ENCODE results near the gene TEKT1. TPM values are rescaled to one million over a fixed set of nuclear protein-coding genes. Genes with fewer than 3 reads are reported as not detected.
A peak's percentile ranks its signal among the peaks of the same experiment; 100 is the strongest.
"Not testable (repeated sequence)": the region's sequence is repeated elsewhere in the genome, so short reads cannot be mapped to it uniquely, and the experiment has no call there.

Gene TEKT1
- not detected for total RNA-seq
- long read RNA-seq = 0 reads

DNA sequence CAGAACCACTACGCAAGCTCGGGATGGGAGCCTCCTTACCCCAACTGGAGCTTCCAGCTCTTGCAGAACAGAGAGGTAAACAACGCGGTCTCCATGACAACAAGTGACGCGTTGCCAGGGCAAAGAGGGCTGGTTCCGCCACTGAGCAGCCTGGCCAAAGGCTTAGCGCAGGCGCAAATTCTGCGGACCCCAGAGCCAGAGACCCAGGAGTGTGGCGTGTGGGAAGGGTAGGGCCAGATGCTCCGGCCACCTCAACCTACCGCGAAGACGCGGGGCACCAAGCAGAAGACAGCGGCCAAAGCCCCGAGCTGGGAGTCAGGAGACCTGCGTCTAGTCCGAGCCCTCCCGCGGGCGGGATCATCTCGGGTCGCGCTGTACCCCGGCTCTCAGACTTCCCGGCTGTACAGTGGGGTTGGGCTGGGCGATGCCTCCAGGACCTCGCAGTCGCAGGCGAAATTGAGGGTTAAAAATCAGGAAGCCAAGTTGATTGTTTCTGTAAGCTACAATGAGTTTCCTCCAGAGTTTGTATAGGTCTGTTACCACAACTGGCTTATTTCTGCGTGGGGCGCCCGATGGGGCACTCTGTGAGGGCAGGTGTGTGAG is at the start of gene TEKT1:
Gene TEKT1, minus strand, starts transcription at position 69 of the 603 bp plus-strand sequence. CDS start 1,353 bp downstream, outside the sequence.
- ATAC-seq = peak; percentile 59
- intact Hi-C loops (cut with DNase I, micrococcal nuclease) = loop anchor here in 1 of 2 donors (10.0 kb wide), 1 partner anchor 157 kb away; no protein-coding TSS in a partner anchor
- peak; percentile 60 to 68 for DNase-seq

DNA sequence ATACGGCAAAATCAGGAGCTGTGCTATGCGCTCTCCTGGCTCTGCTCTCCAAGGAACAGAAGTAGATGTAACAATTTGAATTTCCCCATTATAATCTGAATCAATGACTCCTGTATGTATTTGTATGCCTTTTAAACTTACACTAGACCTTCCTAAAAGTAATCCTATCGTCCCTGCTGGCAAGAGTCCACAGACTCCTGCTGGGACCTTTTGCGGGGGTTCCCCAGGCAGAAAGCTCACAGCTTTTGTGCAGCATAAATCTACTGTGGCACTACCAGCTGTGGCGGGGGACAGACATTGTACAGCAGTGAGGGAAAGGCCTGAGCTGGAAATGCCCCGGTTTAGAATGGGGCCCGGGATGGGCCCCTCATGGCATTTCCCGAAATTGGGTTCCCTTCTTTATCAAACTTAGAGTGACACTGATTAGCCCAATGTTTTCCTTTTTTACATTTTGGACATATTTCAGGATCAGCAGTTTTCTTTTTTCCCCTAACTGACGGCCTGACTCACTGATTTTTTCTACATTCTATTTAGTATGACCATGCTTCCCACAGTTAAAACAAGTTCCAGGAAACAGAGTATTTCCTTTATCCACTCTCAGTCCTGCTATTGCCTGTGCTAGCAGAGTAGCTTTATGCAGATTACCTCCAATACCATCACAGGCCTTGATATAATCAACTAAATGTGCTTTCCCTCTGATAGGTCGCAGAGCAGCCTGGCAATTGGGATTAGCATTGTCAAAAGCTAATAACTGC is 47.9 kb upstream of the TEKT1 start:
- DNase-seq; ATAC-seq; intact Hi-C loops (cut with DNase I, micrococcal nuclease): not testable (repeated sequence)

DNA sequence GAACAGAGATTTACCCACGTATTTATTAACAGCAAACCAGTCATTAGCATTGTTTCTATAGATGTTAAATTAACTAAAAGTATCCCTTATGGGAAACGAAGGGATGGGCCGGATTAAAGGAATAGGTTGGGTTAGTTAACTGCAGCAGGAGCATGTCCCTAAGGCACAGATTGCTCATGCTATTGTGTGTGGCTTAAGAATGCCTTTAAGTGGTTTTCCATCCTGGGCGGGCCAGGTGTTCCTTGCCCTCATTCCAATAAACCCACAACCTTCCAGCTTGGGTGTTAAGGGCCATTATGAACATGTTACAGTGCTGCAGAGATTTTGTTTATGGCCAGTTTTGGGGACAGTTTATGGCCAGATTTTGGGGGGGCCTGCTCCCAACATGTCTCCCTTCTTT is 43.7 kb upstream of the TEKT1 start:
- ATAC-seq; intact Hi-C loops (cut with DNase I, micrococcal nuclease); DNase-seq: not testable (repeated sequence)

DNA sequence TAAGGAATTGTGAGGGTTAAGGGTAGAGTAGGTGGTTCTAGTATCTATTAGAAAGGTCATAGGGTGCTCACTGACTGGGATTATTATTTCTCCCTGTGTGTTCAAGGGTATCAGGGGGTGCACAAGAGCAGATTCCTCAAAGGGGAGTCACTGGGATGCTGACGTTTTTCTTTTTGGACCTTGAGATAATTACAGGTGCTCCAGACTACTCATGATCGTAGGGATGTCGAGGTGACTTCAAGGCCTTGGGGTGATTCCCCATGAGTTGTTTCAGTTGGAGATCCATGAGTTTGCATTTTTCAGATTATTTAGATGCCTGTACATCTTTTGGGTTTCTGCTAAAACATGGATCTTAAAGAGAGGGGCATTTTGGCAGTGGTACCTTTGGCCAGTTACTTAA is 41.4 kb upstream of the TEKT1 start:
- ATAC-seq = no peak
- no peak for DNase-seq

DNA sequence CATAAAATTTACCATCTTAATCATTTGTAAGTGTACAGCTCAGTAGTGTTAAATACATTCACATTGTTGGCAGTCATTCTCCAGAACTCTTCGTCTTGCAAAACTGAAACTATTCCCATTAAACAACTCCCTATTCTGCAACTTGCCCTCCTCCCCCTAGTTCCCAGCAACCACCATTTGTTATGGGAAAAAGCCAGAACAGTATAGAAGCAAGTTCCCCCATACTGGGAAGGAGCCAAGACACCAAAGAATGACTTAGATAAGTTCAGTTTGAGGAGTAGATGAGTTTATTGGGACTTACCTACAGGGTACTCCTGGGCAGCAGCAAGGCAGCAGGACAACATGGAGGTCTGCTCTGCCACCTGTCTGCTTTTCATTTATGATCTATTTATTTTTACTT is 39.3 kb upstream of the TEKT1 start:
- intact Hi-C loops (cut with DNase I, micrococcal nuclease) = no loop called here
- no peak for DNase-seq
- ATAC-seq = no peak

More for the DNA sequence above, 41.4 kb upstream of the TEKT1 start:
- intact Hi-C loops (cut with DNase I, micrococcal nuclease) = no loop called here

DNA sequence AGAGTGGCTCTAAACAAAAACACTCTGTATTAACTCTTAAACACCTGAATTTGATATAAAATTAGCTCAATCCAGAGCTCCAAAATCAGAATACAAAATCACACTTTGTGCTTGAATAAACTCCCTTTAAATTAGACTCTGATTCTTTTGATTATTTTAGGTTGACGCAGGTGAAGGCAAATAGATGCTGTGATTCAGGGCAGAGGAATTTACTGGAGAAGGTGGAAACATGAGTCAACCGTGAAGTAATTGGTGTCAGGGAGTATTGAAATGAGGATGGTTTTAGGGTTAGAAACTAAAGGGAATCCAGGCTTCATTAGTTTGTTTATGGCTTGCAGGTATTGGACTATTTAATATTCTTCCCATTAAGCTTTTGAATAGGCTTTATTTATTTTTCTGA is 37.1 kb upstream of the TEKT1 start:
- DNase-seq (no peak), ATAC-seq (no peak)
- intact Hi-C loops (cut with DNase I, micrococcal nuclease) = no loop called here

DNA sequence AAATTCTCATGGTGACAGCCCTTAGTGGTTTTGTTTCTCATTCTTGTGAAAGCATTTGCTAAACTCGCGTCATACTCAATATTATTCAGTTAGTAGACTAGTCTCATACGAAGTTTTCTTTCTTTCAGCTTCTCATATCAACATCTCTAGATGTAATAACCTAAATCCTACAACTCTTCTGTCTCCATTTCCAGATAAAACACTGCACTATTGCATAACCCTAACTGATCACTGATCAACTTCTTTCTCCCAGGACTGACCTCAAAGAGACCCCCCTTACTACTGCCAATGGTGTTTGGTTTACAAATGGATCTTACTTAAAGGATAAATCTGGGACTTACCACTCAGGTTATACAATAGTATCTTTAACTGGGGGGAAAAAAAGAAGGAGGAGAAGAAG is 36.3 kb upstream of the TEKT1 start:
- intact Hi-C loops (cut with DNase I, micrococcal nuclease) = no loop called here
- ATAC-seq = no peak
- no peak for DNase-seq

DNA sequence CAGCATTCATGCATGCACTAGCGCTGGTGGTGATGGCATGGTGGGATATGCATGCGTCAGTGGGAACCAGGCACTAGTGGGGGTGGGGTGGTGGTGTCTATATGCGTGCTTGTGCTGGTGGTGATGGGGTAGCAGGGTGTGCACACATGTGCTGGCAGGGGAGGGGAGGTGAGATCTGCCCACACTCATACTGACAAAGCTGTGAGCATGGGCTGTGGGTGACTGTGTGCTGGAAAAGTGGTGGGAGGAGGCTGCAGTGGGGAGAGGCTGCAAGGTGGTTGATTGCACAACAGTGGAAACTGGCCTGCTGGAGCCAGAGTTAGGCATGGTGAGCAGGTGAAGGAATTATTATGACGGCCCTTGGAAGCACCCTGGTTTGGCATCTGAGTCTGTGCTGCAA is 31.3 kb upstream of the TEKT1 start:
- DNase-seq = no peak
- intact Hi-C loops (cut with DNase I, micrococcal nuclease) = no loop called here
- ATAC-seq = no peak

DNA sequence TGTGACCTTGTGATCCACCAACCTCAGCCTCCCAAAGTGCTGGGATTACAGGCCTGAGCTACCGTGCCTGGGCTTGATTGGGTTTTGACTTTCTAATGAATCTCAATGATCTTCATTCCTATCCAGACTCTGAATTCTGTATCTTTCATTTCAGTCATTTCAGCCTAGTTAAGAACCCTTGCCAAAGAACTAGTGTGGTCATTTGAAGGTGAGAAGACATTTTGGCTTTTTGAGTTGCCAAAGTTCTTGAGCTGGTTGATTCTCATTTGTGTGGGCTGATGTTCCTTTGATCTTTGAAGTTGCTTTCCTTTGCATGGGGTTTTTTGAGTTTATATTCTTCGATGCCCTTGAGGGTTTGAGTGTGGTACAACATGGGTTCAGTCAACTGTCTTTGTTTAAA is 30.6 kb upstream of the TEKT1 start:
- ATAC-seq (no peak), DNase-seq (no peak)
- intact Hi-C loops (cut with DNase I, micrococcal nuclease) = no loop called here

DNA sequence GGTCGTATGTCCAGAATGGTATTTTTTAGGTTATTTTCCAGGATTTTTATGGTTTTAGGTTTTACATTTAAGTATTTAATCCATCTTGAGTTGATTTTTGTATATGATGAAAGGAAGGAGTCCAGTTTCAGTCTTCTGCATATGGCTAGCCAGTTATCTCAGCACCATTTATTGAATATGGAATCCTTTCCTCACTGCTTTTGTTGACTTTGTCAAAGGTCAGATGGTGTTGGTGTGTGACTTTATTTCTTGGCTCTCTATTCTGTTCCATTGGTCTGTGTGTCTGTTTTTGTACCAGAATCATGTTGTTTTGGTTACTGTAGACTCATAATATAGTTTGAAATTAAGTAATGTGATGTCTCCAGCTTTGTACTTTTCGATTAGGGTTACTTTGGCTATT is 26.4 kb upstream of the TEKT1 start:
- intact Hi-C loops (cut with DNase I, micrococcal nuclease) = no loop called here
- DNase-seq = no peak
- ATAC-seq = no peak

DNA sequence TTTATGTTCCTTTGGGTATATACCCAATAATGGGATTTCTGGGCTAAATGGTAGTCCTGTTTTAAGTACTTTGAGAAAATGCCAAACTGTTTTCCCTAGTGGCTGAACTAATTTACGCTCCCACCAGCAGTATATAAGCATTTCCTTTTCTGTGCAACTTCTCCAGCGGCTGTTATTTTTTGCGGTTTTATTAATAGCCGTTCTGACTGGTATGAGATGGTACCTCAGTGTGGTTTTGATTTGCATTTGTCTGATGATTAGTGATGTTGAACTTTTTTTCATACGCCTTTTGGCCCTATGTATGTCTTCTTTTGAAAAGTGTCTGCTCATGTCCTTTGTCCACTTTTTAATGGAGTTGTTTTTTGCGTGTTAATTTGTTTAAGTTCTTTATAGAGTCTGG is 25.8 kb upstream of the TEKT1 start:
- ATAC-seq = no peak
- intact Hi-C loops (cut with DNase I, micrococcal nuclease) = no loop called here
- no peak for DNase-seq

DNA sequence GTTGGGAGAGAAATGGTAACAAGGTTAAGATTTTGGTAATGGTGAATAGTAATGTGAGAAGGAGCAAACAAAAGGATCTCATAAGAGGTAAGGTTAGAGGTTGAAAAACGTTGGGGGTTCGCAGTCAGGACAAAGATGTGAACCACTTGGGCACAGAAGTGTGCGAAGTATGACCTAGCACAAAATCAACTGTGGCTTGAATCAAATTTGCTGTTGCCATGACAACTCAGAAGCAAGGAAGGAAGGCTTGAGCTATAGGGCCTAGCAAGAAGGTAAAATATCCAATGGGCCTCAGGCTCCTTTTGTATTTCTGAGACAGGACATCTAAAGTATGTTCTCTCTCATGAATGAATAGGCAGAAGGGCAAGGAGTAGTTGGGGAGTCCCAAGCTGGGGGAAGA is 24.5 kb upstream of the TEKT1 start:
- DNase-seq = no peak
- no peak for ATAC-seq

DNA sequence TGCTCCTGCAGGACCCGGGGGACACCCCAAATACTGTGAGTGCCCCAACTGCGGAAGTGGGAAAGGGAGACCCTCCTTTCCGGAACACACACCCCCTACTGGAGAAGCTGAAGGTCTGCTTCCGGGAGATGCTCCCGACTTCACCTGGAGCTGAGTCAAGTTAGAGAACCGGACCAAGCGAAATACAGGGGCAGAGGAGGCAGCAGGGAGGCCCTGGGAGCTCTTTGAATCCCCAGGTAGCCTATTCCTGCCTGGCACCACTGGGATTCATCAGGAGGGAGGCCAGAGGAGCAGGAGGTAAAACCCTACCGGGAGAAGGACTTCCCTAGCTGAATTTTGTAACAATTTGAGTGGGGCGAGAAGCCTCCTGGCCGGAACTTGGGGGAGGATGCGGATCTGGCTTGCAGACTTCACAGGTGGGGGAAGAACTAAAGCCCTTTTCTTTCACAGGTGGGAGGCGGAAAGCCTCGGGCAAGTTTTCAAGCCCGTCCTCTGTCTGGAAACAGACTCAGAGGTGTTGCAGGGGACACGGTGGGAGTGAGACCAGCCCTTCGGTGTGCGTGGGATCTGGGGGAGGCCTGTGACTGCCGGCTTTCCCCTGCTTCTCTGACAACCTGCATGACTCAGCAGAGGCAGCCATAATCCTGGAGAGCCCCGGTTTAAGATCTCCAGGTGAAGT is 22.4 kb upstream of the TEKT1 start:
- intact Hi-C loops (cut with DNase I, micrococcal nuclease) = no loop called here
- DNase-seq = no peak
- no peak for ATAC-seq

More for the DNA sequence above, 24.5 kb upstream of the TEKT1 start:
- intact Hi-C loops (cut with DNase I, micrococcal nuclease) = no loop called here

DNA sequence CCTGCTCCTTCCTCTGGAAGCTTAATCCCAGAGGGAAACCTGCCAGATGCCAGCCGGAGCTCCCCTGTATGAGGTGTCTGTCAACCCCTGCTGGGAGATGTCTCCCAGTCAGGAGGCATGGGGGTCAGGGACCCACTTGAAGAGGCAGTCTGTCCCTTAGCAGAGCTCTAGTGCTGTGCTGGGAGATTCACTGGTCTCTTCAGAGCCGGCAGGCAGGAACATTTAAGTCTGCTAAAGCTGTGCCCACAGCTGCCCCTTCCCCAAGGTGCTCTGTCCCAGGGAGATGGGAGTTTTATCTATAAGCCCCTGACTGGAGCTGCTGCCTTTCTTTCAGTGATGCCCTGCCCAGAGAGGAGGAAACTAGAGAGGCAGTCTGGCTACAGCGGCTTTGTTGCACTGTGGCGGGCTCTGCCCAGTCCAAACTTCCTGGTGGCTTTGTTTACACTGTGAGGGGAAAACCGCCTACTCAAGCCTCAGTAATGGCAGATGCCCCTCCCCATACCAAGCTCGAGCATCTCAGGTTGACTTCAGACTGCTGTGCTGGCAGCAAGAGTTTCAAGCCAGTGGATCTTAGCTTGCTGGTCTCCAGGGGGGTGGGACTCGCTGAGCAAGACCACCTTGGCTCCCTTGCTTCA is 17.1 kb upstream of the TEKT1 start:
- intact Hi-C loops (cut with DNase I, micrococcal nuclease); ATAC-seq: not testable (repeated sequence)
- DNase-seq = peak in 1 of 2 donors; percentile 4

DNA sequence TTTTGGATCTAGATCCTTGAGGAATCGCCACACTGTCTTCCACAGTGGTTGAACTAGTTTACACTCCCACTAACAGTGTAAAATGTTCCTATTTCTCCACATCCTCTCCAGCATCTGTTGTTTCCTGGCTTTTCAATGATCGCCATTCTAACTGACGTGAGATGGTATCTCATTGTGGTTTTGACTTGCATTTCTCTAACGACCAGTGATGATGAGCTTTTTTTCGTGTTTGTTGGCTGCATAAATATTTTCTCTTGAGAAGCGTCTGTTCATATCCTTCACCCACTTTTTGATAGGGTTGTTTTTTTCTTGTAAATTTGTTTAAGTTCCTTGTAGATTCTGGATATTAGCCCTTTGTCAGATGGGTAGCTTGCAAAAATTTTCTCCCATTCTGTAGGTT is 14.6 kb upstream of the TEKT1 start:
- DNase-seq; intact Hi-C loops (cut with DNase I, micrococcal nuclease); ATAC-seq: not testable (repeated sequence)

DNA sequence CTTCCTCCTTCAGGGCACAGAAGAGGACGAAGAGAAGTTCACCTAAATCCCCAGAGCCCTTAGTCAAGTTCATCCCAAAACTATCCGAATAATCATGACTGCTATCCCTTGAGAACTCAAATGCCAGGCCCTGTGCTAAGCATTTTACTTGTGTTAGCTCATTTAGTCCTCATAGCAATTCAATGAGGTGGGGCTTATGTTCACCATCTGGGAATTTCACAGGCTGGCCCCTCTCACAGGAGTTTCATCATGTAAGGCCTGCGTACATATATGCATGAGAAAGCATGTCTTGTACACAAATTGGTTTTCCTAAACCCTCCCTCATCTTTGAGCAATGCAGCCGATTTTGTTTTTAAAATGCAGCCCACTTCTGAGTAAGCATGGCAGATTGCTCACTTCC is 12.9 kb upstream of the TEKT1 start:
- intact Hi-C loops (cut with DNase I, micrococcal nuclease); ATAC-seq; DNase-seq: not testable (repeated sequence)

DNA sequence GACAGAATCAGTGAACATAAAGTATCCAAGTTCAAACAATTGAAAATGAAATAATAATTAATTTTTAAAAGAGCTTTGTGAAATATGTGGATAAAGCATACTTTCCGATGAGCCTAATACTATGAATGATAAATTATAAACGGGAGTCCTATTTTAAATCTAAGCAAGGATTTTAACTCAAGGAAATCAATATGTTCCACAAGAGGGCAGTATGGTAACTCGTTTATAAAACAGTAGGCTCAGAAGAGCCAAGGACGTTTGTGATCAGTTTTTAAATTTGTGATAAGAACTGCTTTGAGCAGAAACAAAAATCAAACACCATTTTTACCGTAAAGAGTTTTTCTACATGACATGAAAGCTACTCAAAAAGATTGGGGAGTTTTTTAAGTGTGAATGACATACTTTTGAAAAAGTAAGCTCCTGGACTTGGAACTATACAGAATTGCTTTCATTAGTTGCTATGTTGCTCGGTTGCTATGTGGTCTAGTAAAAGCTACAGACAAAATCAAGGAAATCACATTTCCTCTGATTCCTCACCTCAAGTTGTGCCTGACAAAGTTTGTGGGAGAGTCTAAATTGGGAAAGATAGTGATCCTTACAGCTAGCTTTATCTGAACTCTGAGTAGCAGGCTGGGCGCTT is 11.8 kb upstream of the TEKT1 start:
- ATAC-seq (no peak), DNase-seq (no peak)
- intact Hi-C loops (cut with DNase I, micrococcal nuclease) = no loop called here

DNA sequence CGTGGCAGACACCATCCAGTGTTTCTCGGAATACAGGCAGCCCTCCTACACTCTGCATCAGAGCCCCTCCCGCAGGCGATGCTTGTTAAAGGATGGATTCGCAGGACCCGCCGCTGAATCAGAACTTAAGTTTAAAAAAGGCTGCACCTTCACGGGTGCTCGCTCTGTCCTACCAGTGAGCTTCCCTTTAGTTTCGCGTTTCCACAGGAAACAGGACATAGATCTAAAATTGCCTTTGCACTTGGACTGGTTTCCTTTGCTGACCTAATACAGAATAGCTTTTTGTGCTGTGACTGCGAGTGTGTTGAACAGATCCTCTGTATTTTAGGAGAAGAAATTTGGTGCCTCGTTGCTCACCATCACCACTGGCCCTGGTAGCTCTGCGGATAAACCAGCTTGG is 10.2 kb upstream of the TEKT1 start:
- intact Hi-C loops (cut with DNase I, micrococcal nuclease); ATAC-seq; DNase-seq: not testable (repeated sequence)
